HEK293 (cell line): ENCODE data around the gene GUK1.

Experiments
- CTCF ChIP-seq: fragments of 450-650 bp; formaldehyde crosslinking; IDR thresholded peaks from 2 replicates; pipeline ENCODE4 v1.5.1; 2016; ENCODE audit warnings: missing biosample characterization, missing genetic modification characterization
- HIC1 ChIP-seq: fragments of 450-650 bp; formaldehyde crosslinking; IDR thresholded peaks from 2 replicates; pipeline ENCODE4 v1.5.1; 2016; ENCODE audit warnings: missing biosample characterization, missing genetic modification characterization
- INSM2 ChIP-seq: fragments of 450-650 bp; formaldehyde crosslinking; IDR thresholded peaks from 2 replicates; pipeline ENCODE4 v1.5.1; 2016; ENCODE audit warnings: missing biosample characterization, missing genetic modification characterization
- MZF1 ChIP-seq: fragments of 450-650 bp; formaldehyde crosslinking; IDR thresholded peaks from 2 replicates; pipeline ENCODE4 v1.5.1; 2017; ENCODE audit warnings: missing biosample characterization, missing genetic modification characterization, borderline replicate concordance
- REST ChIP-seq: fragments of 450-650 bp; formaldehyde crosslinking; IDR thresholded peaks from 2 replicates; pipeline ENCODE4 v1.5.1; 2016; ENCODE audit warnings: missing biosample characterization, missing genetic modification characterization
- YY2 ChIP-seq: fragments of 450-650 bp; formaldehyde crosslinking; IDR thresholded peaks from 2 replicates; pipeline ENCODE4 v1.5.1; 2016; ENCODE audit warnings: missing biosample characterization, missing genetic modification characterization
- ZBTB26 ChIP-seq: fragments of 450-650 bp; formaldehyde crosslinking; optimal IDR thresholded peaks from 2 replicates; pipeline ENCODE3; 2016; ENCODE audit warnings: missing biosample characterization, mild to moderate bottlenecking, missing genetic modification characterization
- ZBTB44 ChIP-seq: fragments of 450-650 bp; IDR thresholded peaks from 2 replicates; pipeline ENCODE4 v1.5.1; 2018; ENCODE audit warnings: missing biosample characterization, mild to moderate bottlenecking, missing genetic modification characterization
- ZFP41 ChIP-seq: fragments of 450-650 bp; formaldehyde crosslinking; IDR thresholded peaks from 2 replicates; pipeline ENCODE4 v1.5.1; 2016; ENCODE audit warnings: missing biosample characterization, missing genetic modification characterization, borderline replicate concordance
- ZNF211 ChIP-seq: fragments of 450-650 bp; formaldehyde crosslinking; IDR thresholded peaks from 2 replicates; pipeline ENCODE4 v1.5.1; 2016; ENCODE audit warnings: low read depth, missing biosample characterization, missing genetic modification characterization
- ZNF449 ChIP-seq: fragments of 450-650 bp; formaldehyde crosslinking; IDR thresholded peaks from 2 replicates; pipeline ENCODE4 v1.5.1; 2017; ENCODE audit warnings: missing biosample characterization, mild to moderate bottlenecking, missing genetic modification characterization, moderate library complexity
- ZNF660 ChIP-seq: fragments of 450-650 bp; IDR thresholded peaks from 2 replicates; pipeline ENCODE4 v1.5.1; 2018; ENCODE audit warnings: missing biosample characterization, mild to moderate bottlenecking, missing genetic modification characterization
- ZNF791 ChIP-seq: fragments of 450-650 bp; formaldehyde crosslinking; IDR thresholded peaks from 2 replicates; pipeline ENCODE4 v1.5.1; 2016; ENCODE audit warnings: missing biosample characterization, missing genetic modification characterization
- ZSCAN23 ChIP-seq: fragments of 450-650 bp; formaldehyde crosslinking; IDR thresholded peaks from 2 replicates; pipeline ENCODE4 v1.5.1; 2016; ENCODE audit warnings: missing biosample characterization, missing genetic modification characterization

GRCh38 chr1:228175316-228176023 is 35.4 kb downstream of the GUK1 start:
- TF ChIP-seq CTCF (tag by site-specific recombination) (no peak), ZNF211 (tag by site-specific recombination) (no peak), YY2 (tag by site-specific recombination) (no peak), INSM2 (no peak), MZF1 (tag by site-specific recombination) (no peak), ZNF449 (tag by site-specific recombination) (no peak), HIC1 (tag by site-specific recombination) (no peak), ZNF791 (tag by site-specific recombination) (no peak), ZNF660 (tag by site-specific recombination) (no peak), ZSCAN23 (tag by site-specific recombination) (no peak), ZBTB26 (no peak), REST (tag by site-specific recombination) (no peak), ZFP41 (tag by site-specific recombination) (no peak), ZBTB44 (tag by site-specific recombination) (no peak)
